Activated naive CD4-positive, alpha-beta T cell treated with anti-CD3 and anti-CD28 coated beads, Interleukin-2, amount 50 U/mL, for 24 hours (primary cell): ENCODE measurements around the gene IL18.
"Not testable (repeated sequence)": the region's sequence is repeated elsewhere in the genome, so short reads cannot be mapped to it uniquely, and the experiment has no call there.

ENCODE experiments used
- H3K27ac Mint-ChIP-seq: one replicate; pipeline ENCODE4 v1.8.0; 2021; ENCODE audit warnings: mild to moderate bottlenecking, mixed read lengths
- H3K27me3 Mint-ChIP-seq: one replicate; pipeline ENCODE4 v1.8.0; 2021; ENCODE audit warnings: mixed read lengths
- H3K36me3 Mint-ChIP-seq: one replicate; pipeline ENCODE4 v1.8.0; 2021; ENCODE audit warnings: mixed read lengths
- H3K4me1 Mint-ChIP-seq: one replicate; pipeline ENCODE4 v1.8.0; 2021; ENCODE audit warnings: mixed read lengths
- H3K4me3 Mint-ChIP-seq: one replicate; pipeline ENCODE4 v1.8.0; 2021; ENCODE audit warnings: mild to moderate bottlenecking, mixed read lengths
- H3K9me3 Mint-ChIP-seq: one replicate; pipeline ENCODE4 v1.8.0; 2021; ENCODE audit warnings: mixed read lengths

Gene IL18

GRCh38 chr11:112163875-112164685 lies at the start of gene IL18:
IL18 (minus strand) TSS chr11:112164094; CDS start chr11:112155053, 9,041 bp downstream.
- peak within 1 kb of the TSS; percentile 0 for H3K4me3 Mint-ChIP-seq
- peaks cover 2% of the 10 kb centered on the region for H3K36me3 Mint-ChIP-seq
- peaks cover 24% of the 10 kb centered on the region for H3K27me3 Mint-ChIP-seq
- H3K27ac Mint-ChIP-seq = no peak within 1 kb of the TSS
- peaks cover 4% of the 10 kb centered on the region for H3K4me1 Mint-ChIP-seq
- H3K9me3 Mint-ChIP-seq = no peaks in the 10 kb centered on the region

GRCh38 chr11:112212710-112213109 lies 48.8 kb upstream of the IL18 start:
- H3K9me3 Mint-ChIP-seq = no peaks in the 10 kb centered on the region
- H3K27ac Mint-ChIP-seq = no peak overlapping the region
- H3K27me3 Mint-ChIP-seq = peaks cover 2% of the 10 kb centered on the region
- no peak overlapping the region for H3K4me3 Mint-ChIP-seq
- H3K36me3 Mint-ChIP-seq = no peaks in the 10 kb centered on the region
- peaks cover 16% of the 10 kb centered on the region for H3K4me1 Mint-ChIP-seq

DNA sequence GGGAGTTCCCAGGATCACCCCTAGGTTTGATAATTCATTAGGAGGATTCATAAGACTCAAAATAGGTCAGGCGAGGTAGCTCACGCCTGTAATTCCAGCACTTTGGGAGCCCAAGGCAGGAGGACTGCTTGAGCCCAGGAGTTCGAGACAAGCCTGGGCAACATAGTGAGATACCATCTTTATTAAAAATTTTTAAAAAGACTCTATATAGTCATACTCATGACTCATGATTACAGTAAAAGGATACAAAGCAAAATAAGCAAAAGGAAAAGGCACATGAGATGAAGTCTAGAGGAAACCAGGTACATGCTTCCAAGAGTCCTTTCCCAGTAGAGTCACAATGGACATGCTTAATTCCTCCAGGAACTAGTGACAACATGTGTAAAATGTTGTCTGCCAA lies 48.4 kb upstream of the IL18 start:
- H3K4me3 Mint-ChIP-seq = no peak overlapping the region
- no peak overlapping the region for H3K27ac Mint-ChIP-seq
- H3K4me1 Mint-ChIP-seq = peaks cover 16% of the 10 kb centered on the region
- H3K36me3 Mint-ChIP-seq = no peaks in the 10 kb centered on the region
- H3K9me3 Mint-ChIP-seq = no peaks in the 10 kb centered on the region
- peaks cover 2% of the 10 kb centered on the region for H3K27me3 Mint-ChIP-seq

DNA sequence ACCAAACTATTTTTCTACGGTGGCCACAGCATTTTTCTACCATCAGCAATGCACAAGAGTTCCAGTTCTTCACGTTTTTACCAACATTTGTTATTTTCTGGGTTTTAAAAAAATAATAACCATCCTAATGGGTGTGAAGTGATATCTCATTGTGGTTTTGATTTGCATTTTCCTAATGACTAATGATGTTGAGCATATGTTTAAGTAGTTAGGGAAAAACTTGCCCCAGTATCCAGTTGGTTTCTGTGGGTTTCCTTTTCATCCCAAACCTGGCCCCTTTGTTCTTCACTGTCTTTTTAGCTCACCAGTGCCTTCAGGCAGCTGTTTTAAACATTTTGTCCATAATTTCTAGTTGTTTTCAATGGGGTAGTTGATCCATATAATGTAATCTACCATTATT lies 47.6 kb upstream of the IL18 start:
- Mint-ChIP-seq H3K36me3 (peaks cover 2% of the 10 kb centered on the region), H3K27me3 (peaks cover 2% of the 10 kb centered on the region), H3K9me3 (no peaks in the 10 kb centered on the region), H3K4me1 (peaks cover 16% of the 10 kb centered on the region), H3K4me3 (peak overlapping the region; percentile 16), H3K27ac (no peak overlapping the region)

- Mint-ChIP-seq H3K4me3 (no peak overlapping the region), H3K36me3 (peaks cover 2% of the 10 kb centered on the region), H3K27ac (no peak overlapping the region), H3K9me3 (no peaks in the 10 kb centered on the region), H3K4me1 (peaks cover 16% of the 10 kb centered on the region), H3K27me3 (peaks cover 2% of the 10 kb centered on the region)
Observed at GRCh38 chr11:112210890-112211289, 47.0 kb upstream of the IL18 start.

DNA sequence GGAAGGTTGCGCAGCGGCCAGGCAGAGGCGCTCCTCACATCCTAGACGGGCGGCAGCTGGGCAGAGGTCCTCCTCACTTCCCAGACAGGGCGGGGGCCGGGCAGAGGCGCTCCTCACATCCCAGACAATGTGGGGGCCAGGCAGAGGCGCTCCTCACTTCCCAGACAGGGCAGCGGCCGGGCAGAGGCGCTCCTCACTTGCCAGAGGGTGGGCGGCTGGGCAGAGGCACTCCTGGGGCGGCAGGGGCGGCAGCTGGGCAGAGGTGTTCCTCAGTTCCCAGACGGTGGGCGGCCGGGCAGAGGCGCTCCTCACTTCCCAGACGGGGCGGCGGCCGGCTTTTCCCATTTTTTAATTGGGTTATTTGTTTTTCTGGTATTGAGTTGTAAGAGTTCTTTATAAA lies 42.2 kb upstream of the IL18 start:
- Mint-ChIP-seq H3K4me3 (no peak overlapping the region), H3K36me3 (peaks cover 2% of the 10 kb centered on the region), H3K27ac (no peak overlapping the region), H3K27me3 (peaks cover 2% of the 10 kb centered on the region), H3K4me1 (peaks cover 2% of the 10 kb centered on the region), H3K9me3 (no peaks in the 10 kb centered on the region)

- Mint-ChIP-seq H3K27ac (no peak overlapping the region), H3K9me3 (no peaks in the 10 kb centered on the region), H3K4me3 (no peak overlapping the region), H3K36me3 (no peaks in the 10 kb centered on the region), H3K27me3 (no peaks in the 10 kb centered on the region), H3K4me1 (no peaks in the 10 kb centered on the region)
Observed at GRCh38 chr11:112200252-112200651, 36.4 kb upstream of the IL18 start.

GRCh38 chr11:112199101-112199500 lies 35.2 kb upstream of the IL18 start:
- not testable (repeated sequence) for H3K36me3 Mint-ChIP-seq, H3K4me1 Mint-ChIP-seq, H3K27ac Mint-ChIP-seq, H3K27me3 Mint-ChIP-seq, H3K4me3 Mint-ChIP-seq, H3K9me3 Mint-ChIP-seq

DNA sequence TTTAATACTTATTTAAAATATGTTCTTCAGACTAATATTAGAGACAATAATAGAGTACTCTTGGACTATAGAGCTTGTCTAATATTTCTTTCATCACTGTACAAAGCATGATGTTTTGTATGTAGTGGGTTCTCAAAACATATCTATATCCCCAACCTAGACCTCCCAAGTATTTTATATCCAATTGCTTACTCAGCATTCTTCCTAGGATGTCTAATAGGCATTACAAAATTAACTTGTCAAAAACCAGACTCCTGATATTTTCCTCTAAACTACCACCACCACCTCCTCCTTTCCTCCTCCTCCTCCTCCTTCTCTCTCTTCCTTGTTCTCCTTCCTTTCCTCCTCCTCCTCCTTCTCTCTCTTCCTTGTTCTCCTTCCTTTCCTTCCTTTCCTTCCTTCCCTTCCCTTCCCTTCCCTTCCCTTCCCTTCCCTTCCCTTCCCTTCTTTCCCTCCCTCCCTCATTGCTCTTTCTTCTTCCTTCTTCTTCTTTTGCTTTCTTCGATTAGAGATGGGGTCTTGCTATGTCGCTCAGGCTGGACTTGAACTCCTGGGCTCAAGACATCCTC lies 32.7 kb upstream of the IL18 start:
- Mint-ChIP-seq H3K36me3 (peaks cover 2% of the 10 kb centered on the region), H3K27ac (no peak overlapping the region), H3K4me1 (no peaks in the 10 kb centered on the region), H3K9me3 (no peaks in the 10 kb centered on the region), H3K27me3 (no peaks in the 10 kb centered on the region), H3K4me3 (no peak overlapping the region)

DNA sequence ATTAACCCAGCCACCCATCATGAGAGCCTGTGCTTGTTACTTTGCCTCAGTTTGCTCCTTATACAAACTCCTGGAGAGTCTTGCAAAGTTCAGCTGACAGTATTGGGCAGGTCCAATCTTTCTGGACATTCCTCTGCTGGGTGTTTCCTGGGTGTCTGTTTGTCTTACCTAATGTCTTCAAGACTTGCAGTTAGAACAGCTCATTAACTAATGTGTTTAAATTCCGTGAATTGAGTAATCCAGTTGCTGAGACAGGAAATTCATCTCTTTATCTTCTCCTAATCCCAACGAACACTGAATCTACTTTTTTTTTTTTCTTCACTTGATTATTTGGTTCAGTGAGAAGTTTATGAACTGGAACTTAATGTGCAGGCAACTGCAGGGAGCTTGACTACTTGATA lies 32.1 kb upstream of the IL18 start:
- Mint-ChIP-seq H3K4me3 (no peak overlapping the region), H3K4me1 (no peaks in the 10 kb centered on the region), H3K27ac (no peak overlapping the region), H3K27me3 (no peaks in the 10 kb centered on the region), H3K9me3 (no peaks in the 10 kb centered on the region), H3K36me3 (peaks cover 2% of the 10 kb centered on the region)

GRCh38 chr11:112195113-112195512 lies 31.2 kb upstream of the IL18 start:
- not testable (repeated sequence) for H3K36me3 Mint-ChIP-seq, H3K9me3 Mint-ChIP-seq, H3K4me3 Mint-ChIP-seq, H3K27me3 Mint-ChIP-seq, H3K27ac Mint-ChIP-seq, H3K4me1 Mint-ChIP-seq

- Mint-ChIP-seq H3K4me1 (no peaks in the 10 kb centered on the region), H3K9me3 (no peaks in the 10 kb centered on the region), H3K4me3 (no peak overlapping the region), H3K27me3 (peaks cover 3% of the 10 kb centered on the region), H3K36me3 (no peaks in the 10 kb centered on the region), H3K27ac (no peak overlapping the region)
Observed at GRCh38 chr11:112186304-112186703, 22.4 kb upstream of the IL18 start.

GRCh38 chr11:112185883-112186282 lies 22.0 kb upstream of the IL18 start:
- no peaks in the 10 kb centered on the region for H3K36me3 Mint-ChIP-seq
- H3K9me3 Mint-ChIP-seq = no peaks in the 10 kb centered on the region
- H3K27me3 Mint-ChIP-seq = peaks cover 3% of the 10 kb centered on the region
- H3K4me1 Mint-ChIP-seq = no peaks in the 10 kb centered on the region
- H3K27ac Mint-ChIP-seq = no peak overlapping the region
- H3K4me3 Mint-ChIP-seq = no peak overlapping the region

- Mint-ChIP-seq H3K27ac (no peak overlapping the region), H3K36me3 (no peaks in the 10 kb centered on the region), H3K9me3 (no peaks in the 10 kb centered on the region), H3K4me3 (no peak overlapping the region), H3K27me3 (peaks cover 5% of the 10 kb centered on the region), H3K4me1 (no peaks in the 10 kb centered on the region)
Observed at GRCh38 chr11:112182867-112183266, 19.0 kb upstream of the IL18 start.

DNA sequence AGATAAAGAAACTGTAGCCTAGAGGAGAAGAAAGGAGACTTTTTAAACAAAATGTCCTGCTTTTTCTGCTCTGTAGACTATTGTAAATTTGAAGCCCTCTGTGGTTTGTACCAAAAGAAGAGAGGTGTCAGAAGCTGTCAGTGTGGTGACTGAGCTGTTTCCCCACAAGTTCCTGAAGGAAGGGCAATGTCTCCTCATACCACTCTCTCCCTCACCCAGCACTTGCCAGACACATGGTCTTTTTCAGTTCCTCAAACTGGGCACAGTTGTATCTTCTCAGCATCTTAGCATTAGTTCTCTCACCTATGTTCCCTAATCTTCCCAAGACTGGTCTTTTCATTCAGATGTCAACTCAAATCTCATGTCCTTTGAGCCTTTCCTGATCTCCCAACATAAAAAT lies 15.7 kb upstream of the IL18 start:
- H3K27me3 Mint-ChIP-seq = peaks cover 15% of the 10 kb centered on the region

GRCh38 chr11:112178936-112179335 lies 15.0 kb upstream of the IL18 start:
- Mint-ChIP-seq H3K27ac (no peak overlapping the region), H3K4me1 (peaks cover 9% of the 10 kb centered on the region)

More for the DNA sequence above, 15.7 kb upstream of the IL18 start:
- Mint-ChIP-seq H3K36me3 (no peaks in the 10 kb centered on the region), H3K9me3 (no peaks in the 10 kb centered on the region), H3K4me3 (no peak overlapping the region), H3K27ac (no peak overlapping the region), H3K4me1 (peaks cover 7% of the 10 kb centered on the region)

More at GRCh38 chr11:112178936-112179335, 15.0 kb upstream of the IL18 start:
- Mint-ChIP-seq H3K4me3 (no peak overlapping the region), H3K9me3 (no peaks in the 10 kb centered on the region), H3K36me3 (no peaks in the 10 kb centered on the region), H3K27me3 (peaks cover 16% of the 10 kb centered on the region)
